ENCODE data around the gene PTPRM. TPM values are rescaled to one million over a fixed set of nuclear protein-coding genes. Genes with fewer than 3 reads are reported as not detected.

The PTPRM gene
- total and polyA plus RNA-seq, 2 experiments from 2014 or later: 1.6 to 5.3 TPM

- TF ChIP-seq STAT1 (IDR thresholded peaks at IDR 0.05; ENCODE audit: unreplicated experiment) (no peak), CREB1 (CRISPR knock-in tag; IDR thresholded peaks at IDR 0.05; ENCODE audit: low read depth) (no peak), CTCF (conservative IDR thresholded peaks at IDR 0.05; ENCODE audit: low read depth in 2 of 2) (no peak)
These were observed 423.6 kb downstream of the PTPRM start (continued) for GRCh38 chr18:7990670-7991069.

- peaks cover 29% of the 10 kb centered on the region for H3K4me1 ChIP-seq (ENCODE audit: insufficient read depth)
- H3K9me3 Mint-ChIP-seq: no peaks in the 10 kb centered on the region
- H3K4me1 Mint-ChIP-seq: peaks cover 36% of the 10 kb centered on the region
These were observed 434.7 kb downstream of the PTPRM start for GRCh38 chr18:8001711-8002301.

GRCh38 chr18:8003878-8004675 is 437.0 kb downstream of the PTPRM start:
- no peaks in the 10 kb centered on the region for H3K27me3 ChIP-seq (ENCODE audit: insufficient read depth)
- H3K36me3 ChIP-seq (ENCODE audit: insufficient read depth): no peaks in the 10 kb centered on the region
- peaks cover 52% of the 10 kb centered on the region for H3K4me1 Mint-ChIP-seq
- H3K27ac ChIP-seq (ENCODE audit: low read depth): no peak overlapping the region
- H3K79me2 ChIP-seq (replicated peaks; ENCODE audit: insufficient read depth): no peaks in the 10 kb centered on the region
- no peak overlapping the region for H3K4me3 Mint-ChIP-seq
- ATAC-seq (peak; percentile 45; the same call in 1 of the 3 replicates), DNase-seq (ENCODE audit: low spot score) (peak; percentile 35)
- no peaks in the 10 kb centered on the region for H3K36me3 Mint-ChIP-seq (ENCODE audit: low read depth)
- no peaks in the 10 kb centered on the region; the same call in 2 of the 3 replicates for H3K9me3 Mint-ChIP-seq
- H3F3A ChIP-seq (replicated peaks; ENCODE audit: low read depth): no peaks in the 10 kb centered on the region
- no peaks in the 10 kb centered on the region for H4K20me1 ChIP-seq (replicated peaks; ENCODE audit: insufficient read depth)
- H3K9me2 ChIP-seq (ENCODE audit: insufficient read depth): no peaks in the 10 kb centered on the region; the same call in 1 of the 2 replicates
- peaks cover 38% of the 10 kb centered on the region for H3K4me1 ChIP-seq (ENCODE audit: insufficient read depth)
- 0 out of 2 replicates have a peak overlapping the region, but pooled peaks have one; percentile 28 for H3K27ac Mint-ChIP-seq
- H3K4me3 ChIP-seq: no peak overlapping the region
- H3K4me2 ChIP-seq: peak overlapping the region; percentile 20; the same call in 1 of the 2 replicates
- H2AFZ ChIP-seq: no peak overlapping the region
- H3K27me3 Mint-ChIP-seq (ENCODE audit: insufficient read depth, low read depth, poor library complexity): peaks cover 2% of the 10 kb centered on the region
- no peak for TF ChIP-seq ZNF114 (CRISPR knock-in tag; IDR thresholded peaks at IDR 0.05)
- TF ChIP-seq ZNF462 (CRISPR knock-in tag; IDR thresholded peaks at IDR 0.05): no peak

More at GRCh38 chr18:8001711-8002301, 434.7 kb downstream of the PTPRM start:
- TF ChIP-seq ETS1 (IDR thresholded peaks at IDR 0.05) (no peak), STAT1 (IDR thresholded peaks at IDR 0.05; ENCODE audit: unreplicated experiment) (no peak), EZH2phosphoT487 (IDR thresholded peaks at IDR 0.05; ENCODE audit: unreplicated experiment) (no peak), POLR2AphosphoS5 (IDR thresholded peaks at IDR 0.05; ENCODE audit: low read depth) (no peak), ZNF331 (CRISPR knock-in tag; IDR thresholded peaks at IDR 0.05; ENCODE audit: low read depth) (no peak)
- Mint-ChIP-seq H3K27ac (no peak overlapping the region), H3K4me3 (no peak overlapping the region), H3K36me3 (ENCODE audit: low read depth) (no peaks in the 10 kb centered on the region), H3K27me3 (ENCODE audit: insufficient read depth, low read depth, poor library complexity) (peaks cover 2% of the 10 kb centered on the region)
- Histone ChIP-seq H3K79me2 (replicated peaks; ENCODE audit: insufficient read depth) (no peaks in the 10 kb centered on the region), H3K9me2 (ENCODE audit: insufficient read depth) (no peaks in the 10 kb centered on the region; the same call in 1 of the 2 replicates), H4K20me1 (replicated peaks; ENCODE audit: insufficient read depth) (no peaks in the 10 kb centered on the region), H2AFZ (no peak overlapping the region), H3F3A (replicated peaks; ENCODE audit: low read depth) (no peaks in the 10 kb centered on the region), H3K36me3 (ENCODE audit: insufficient read depth) (no peaks in the 10 kb centered on the region), H3K27me3 (ENCODE audit: insufficient read depth) (no peaks in the 10 kb centered on the region), H3K27ac (ENCODE audit: low read depth) (no peak overlapping the region), H3K4me3 (no peak overlapping the region), H3K4me2 (no peak overlapping the region)
- no peak for DNase-seq (ENCODE audit: low spot score)
- no peak for ATAC-seq
